ENCODE measurements around the gene CIZ1. TPM values are rescaled to one million over a fixed set of nuclear protein-coding genes. Genes with fewer than 3 reads are reported as not detected.

CIZ1 gene, protein sequence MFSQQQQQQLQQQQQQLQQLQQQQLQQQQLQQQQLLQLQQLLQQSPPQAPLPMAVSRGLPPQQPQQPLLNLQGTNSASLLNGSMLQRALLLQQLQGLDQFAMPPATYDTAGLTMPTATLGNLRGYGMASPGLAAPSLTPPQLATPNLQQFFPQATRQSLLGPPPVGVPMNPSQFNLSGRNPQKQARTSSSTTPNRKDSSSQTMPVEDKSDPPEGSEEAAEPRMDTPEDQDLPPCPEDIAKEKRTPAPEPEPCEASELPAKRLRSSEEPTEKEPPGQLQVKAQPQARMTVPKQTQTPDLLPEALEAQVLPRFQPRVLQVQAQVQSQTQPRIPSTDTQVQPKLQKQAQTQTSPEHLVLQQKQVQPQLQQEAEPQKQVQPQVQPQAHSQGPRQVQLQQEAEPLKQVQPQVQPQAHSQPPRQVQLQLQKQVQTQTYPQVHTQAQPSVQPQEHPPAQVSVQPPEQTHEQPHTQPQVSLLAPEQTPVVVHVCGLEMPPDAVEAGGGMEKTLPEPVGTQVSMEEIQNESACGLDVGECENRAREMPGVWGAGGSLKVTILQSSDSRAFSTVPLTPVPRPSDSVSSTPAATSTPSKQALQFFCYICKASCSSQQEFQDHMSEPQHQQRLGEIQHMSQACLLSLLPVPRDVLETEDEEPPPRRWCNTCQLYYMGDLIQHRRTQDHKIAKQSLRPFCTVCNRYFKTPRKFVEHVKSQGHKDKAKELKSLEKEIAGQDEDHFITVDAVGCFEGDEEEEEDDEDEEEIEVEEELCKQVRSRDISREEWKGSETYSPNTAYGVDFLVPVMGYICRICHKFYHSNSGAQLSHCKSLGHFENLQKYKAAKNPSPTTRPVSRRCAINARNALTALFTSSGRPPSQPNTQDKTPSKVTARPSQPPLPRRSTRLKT
- total RNA-seq (100 to 1,000 TPM in 1 of 9 donors, 10 to 100 TPM in 8; 42.6 to 101 (median 79.3) TPM), polyA plus RNA-seq (10 to 100 TPM; 43.7 to 53.8 TPM)
- long read RNA-seq, donor 1, transcript CIZ1-204 (17 exons, 2,984 nt), result major isoform, 13 of 83 reads
- long read RNA-seq, donor 1, partial matches to known transcripts, result 41 of 83 reads
- long read RNA-seq, donor 1, other reads (novel, unspliced or antisense), result 28 of 83 reads
- long read RNA-seq, donor 2, partial matches to known transcripts, result 40 of 59 reads
- long read RNA-seq, donor 2, other reads (novel, unspliced or antisense), result 15 of 59 reads
- long read RNA-seq, donor 3, transcript CIZ1-204 (17 exons, 2,984 nt), result major isoform, 12 of 92 reads
- long read RNA-seq, donor 3, partial matches to known transcripts, result 32 of 92 reads
- long read RNA-seq, donor 3, other reads (novel, unspliced or antisense), result 43 of 92 reads

DNA sequence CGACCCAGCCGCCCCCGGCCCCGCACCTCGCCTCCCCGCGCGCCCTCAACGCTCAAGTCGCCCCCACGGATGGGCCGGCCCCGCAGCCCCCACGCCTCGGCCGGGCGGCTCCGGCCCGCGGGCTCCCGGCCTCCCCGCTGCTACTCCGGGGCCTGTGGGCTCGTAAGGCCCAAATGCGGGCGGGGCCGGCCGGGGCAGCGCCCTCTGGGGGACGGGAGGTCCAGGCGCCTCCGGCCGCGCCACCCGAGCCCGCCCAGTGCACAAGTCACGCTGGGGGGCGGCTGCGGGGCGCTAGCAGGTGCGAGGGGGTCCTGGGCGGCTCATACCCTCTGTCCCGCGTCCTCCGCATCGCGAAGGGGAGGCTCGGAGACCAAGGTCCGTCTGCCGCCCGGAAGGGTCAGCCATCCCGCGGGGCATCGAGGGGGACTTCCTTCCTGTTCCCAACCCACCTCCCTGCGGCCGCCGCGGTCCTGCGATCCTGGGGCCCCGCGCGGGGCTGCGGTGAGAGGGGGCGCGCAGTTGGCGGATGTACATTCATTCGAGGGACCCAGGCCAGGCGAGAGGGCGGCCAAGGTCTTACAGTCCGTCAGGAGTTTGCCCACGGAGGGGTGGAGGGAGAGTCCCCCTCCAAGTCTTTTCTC lies at the start of gene CIZ1:
Gene CIZ1, minus strand, starts transcription at position 167 of the 641 bp plus-strand sequence. CDS start 715 bp downstream, outside the sequence.
- Histone ChIP-seq H3K9me3 (no peaks in the 10 kb centered on the region), H3K36me3 (peaks cover 0 to 38% (median 31%) of the 10 kb centered on the region in 9 donors), H3K27me3 (no peaks in the 10 kb centered on the region), H3K27ac (peak within 1 kb of the TSS; percentile 62 to 93 (median 90)), H3K4me3 (peak within 1 kb of the TSS; percentile 72 to 98 (median 90)), H3K4me1 (peaks cover 7 to 31% (median 18%) of the 10 kb centered on the region in 12 donors)
- TF ChIP-seq, protein P1, sequence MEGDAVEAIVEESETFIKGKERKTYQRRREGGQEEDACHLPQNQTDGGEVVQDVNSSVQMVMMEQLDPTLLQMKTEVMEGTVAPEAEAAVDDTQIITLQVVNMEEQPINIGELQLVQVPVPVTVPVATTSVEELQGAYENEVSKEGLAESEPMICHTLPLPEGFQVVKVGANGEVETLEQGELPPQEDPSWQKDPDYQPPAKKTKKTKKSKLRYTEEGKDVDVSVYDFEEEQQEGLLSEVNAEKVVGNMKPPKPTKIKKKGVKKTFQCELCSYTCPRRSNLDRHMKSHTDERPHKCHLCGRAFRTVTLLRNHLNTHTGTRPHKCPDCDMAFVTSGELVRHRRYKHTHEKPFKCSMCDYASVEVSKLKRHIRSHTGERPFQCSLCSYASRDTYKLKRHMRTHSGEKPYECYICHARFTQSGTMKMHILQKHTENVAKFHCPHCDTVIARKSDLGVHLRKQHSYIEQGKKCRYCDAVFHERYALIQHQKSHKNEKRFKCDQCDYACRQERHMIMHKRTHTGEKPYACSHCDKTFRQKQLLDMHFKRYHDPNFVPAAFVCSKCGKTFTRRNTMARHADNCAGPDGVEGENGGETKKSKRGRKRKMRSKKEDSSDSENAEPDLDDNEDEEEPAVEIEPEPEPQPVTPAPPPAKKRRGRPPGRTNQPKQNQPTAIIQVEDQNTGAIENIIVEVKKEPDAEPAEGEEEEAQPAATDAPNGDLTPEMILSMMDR (IDR thresholded peaks at IDR 0.05), result peak; percentile 54 to 98 (median 84)
- peak in 1 of 2 donors; percentile 57 for TF ChIP-seq POLR2A (IDR thresholded peaks at IDR 0.05)
- 0 to 1% (median 0%) methylated on average over 17 to 71 of the region's 71 CpGs for WGBS, 4 donors
- ATAC-seq (peak; percentile 59 to 94 (median 90)), DNase-seq (peak; percentile 79 to 91 (median 84))
- intact Hi-C loops (cut with DNase I), result loop anchor here in 2 of 10 donors (5.0 to 10.0 kb wide), 2 partner anchors 153 to 436 kb away; partner anchors contain the start of gene SLC27A4 (in 1 of the 2)

DNA sequence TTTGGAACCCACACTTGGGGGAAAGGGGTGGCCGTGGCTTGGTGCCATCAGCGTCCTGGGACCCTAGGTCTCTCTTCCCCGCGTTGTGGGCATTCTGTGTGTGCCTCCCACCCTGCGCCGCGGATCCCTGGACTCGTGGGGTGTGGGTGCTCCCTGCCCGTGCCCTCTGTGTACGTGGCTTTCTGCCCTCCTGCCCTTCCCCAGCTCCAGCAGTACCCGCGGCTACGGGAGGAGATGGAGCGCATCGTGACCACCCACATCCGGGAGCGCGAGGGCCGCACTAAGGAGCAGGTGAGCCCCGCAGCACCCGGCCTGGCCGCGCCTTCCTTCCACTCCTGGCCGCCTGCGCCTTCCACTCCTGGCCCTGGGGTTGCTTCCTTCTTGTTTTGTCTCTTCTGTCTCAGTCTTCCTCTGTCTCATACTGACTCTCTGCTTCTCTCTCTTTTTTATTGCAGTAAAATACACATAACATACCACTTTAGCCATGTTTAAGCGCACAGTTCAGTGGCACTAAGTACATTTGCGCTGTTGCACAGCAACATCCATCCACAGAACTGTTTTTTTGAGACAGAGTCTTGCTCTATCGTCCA lies 42.5 kb upstream of the CIZ1 start:
- TF ChIP-seq POLR2A (IDR thresholded peaks at IDR 0.05), result no peak
- Histone ChIP-seq H3K4me3 (no peak overlapping the region), H3K36me3 (peaks cover 0 to under 1% (median 0%) of the 10 kb centered on the region in 9 donors), H3K27ac (no peak overlapping the region), H3K4me1 (no peaks in the 10 kb centered on the region), H3K9me3 (no peaks in the 10 kb centered on the region), H3K27me3 (no peaks in the 10 kb centered on the region)
- DNase-seq (peak in 1 of 5 donors; percentile 15), ATAC-seq (no peak)
- WGBS, 4 donors, result 84 to 89% (median 86%) methylated on average over 28 of the region's 28 CpGs
- intact Hi-C loops (cut with DNase I), result no loop called here

DNA sequence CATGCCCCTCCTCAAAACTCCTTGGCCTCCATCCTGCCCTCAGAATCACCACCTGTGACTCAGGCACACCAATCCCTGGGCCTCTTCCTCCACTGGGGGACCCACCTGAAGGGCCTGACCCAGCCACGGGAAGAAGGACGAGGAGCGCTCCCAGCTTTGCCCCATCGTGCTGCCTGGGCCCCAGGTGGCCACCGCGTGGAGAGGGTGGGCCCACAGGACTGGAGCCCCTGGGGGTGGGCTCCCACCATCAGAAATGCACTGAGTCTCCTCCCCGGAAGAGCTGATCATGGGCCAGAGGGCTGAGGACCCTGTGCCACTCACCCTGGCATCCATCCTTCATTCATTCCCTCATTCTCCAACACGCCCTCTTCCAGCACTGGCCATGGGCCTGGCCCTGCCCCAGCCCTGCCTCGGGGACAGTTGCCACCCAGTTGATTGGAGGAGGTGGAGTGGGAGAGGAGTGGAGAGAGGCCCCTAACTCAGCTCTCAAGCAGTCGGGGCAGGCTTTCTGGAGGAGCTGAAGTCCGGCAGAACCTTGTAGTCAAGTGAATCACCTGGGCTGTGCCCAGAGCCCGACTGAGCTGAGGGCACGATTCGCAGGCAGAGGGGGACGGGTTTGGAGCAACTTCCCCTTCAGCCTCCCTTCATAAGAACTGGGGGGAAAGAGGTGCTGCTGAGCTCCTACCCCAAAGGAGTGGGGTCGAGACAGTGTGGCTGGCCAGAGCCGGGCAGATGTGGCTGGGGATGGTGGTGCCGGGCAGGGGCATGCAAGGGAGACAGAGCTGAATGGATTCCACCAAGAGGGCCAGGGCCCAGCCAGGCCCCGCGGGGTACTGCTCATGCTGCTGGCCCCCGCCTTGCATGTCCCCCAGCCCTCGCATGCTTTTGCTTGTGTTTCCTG lies 41.4 kb upstream of the CIZ1 start:
- ATAC-seq, result peak in 3 of 4 donors; percentile 8 to 29 (median 27)

More for the DNA sequence above, 41.4 kb upstream of the CIZ1 start:
- H3K27ac ChIP-seq, result peak overlapping the region in 3 of 12 donors; percentile 46 to 56 (median 51)
- no peaks in the 10 kb centered on the region for H3K36me3 ChIP-seq
- TF ChIP-seq, protein P1 (IDR thresholded peaks at IDR 0.05), result no peak
- no peak for TF ChIP-seq POLR2A (IDR thresholded peaks at IDR 0.05)
- no peaks in the 10 kb centered on the region for H3K4me1 ChIP-seq
- 78 to 88% (median 86%) methylated on average over 13 to 22 of the region's 22 CpGs for WGBS, 4 donors
- no peaks in the 10 kb centered on the region for H3K27me3 ChIP-seq
- intact Hi-C loops (cut with DNase I), result no loop called here
- H3K9me3 ChIP-seq, result no peaks in the 10 kb centered on the region
- DNase-seq, result no peak
- no peak overlapping the region for H3K4me3 ChIP-seq

All from heart left ventricle (tissue), 16 donors.